Epithelial cell of esophagus (primary cell): ENCODE measurements around the gene FAF2.
A peak's percentile ranks its signal among the peaks of the same experiment; 100 is the strongest.

Experiments
- DNase-seq: peaks from one replicate; pipeline ENCODE4 v3.0.0; 2010; ENCODE audit warnings: low read depth
- H3K4me3 ChIP-seq: 2 replicates; pipeline ENCODE4 v1.5.1; 2011; ENCODE audit warnings: mild to moderate bottlenecking, low read length, control low read depth
- CTCF ChIP-seq: IDR thresholded peaks from 2 replicates; pipeline ENCODE4 v1.5.1; 2011; ENCODE audit warnings: low read depth, mild to moderate bottlenecking, low read length, control low read depth, inconsistent platforms; ENCODE audit not compliant: insufficient read depth; ENCODE audit errors: missing control alignments

Gene FAF2

GRCh38 chr5:176525677-176526076 lies 77.5 kb downstream of the FAF2 start:
- no peak overlapping the region for H3K4me3 ChIP-seq
- DNase-seq, result no peak
- no peak for TF ChIP-seq CTCF

GRCh38 chr5:176526462-176526861 lies 78.3 kb downstream of the FAF2 start:
- no peak overlapping the region for H3K4me3 ChIP-seq
- no peak for DNase-seq
- no peak for TF ChIP-seq CTCF

GRCh38 chr5:176527246-176528222 lies 79.3 kb downstream of the FAF2 start:
- H3K4me3 ChIP-seq, result no peak overlapping the region
- TF ChIP-seq CTCF, result no peak
- DNase-seq, result no peak

- no peak for DNase-seq
- no peak overlapping the region for H3K4me3 ChIP-seq
- no peak for TF ChIP-seq CTCF
Observed at GRCh38 chr5:176528301-176528700, 80.1 kb downstream of the FAF2 start.

- H3K4me3 ChIP-seq, result no peak overlapping the region
- no peak for TF ChIP-seq CTCF
- DNase-seq, result peak; percentile 48
Observed at GRCh38 chr5:176528761-176529115, 80.6 kb downstream of the FAF2 start.

GRCh38 chr5:176529116-176529740 lies 81.0 kb downstream of the FAF2 start:
- H3K4me3 ChIP-seq, result no peak overlapping the region
- no peak for DNase-seq
- no peak for TF ChIP-seq CTCF

- H3K4me3 ChIP-seq, result no peak overlapping the region
- no peak for DNase-seq
- TF ChIP-seq CTCF, result no peak
Observed at GRCh38 chr5:176529741-176530141, 81.6 kb downstream of the FAF2 start.
